Body of pancreas (tissue), 4 donors: ENCODE data around the gene SYK.
"Not testable (repeated sequence)": the region's sequence is repeated elsewhere in the genome, so short reads cannot be mapped to it uniquely, and the experiment has no call there.

ENCODE experiments used
- POLR2A ChIP-seq, 3 donors: fragments of 450-650 bp; IDR thresholded peaks; one replicate each; pipeline ENCODE4 v1.6.1; 2016; ENCODE audit warnings: antibody characterized with exemption in 3 of 3, mild to moderate bottlenecking in 2 of 3
- TF ChIP-seq, protein P1 (sequence below), 7 experiments: fragments of 450-650 bp in 4 of 7; fragments of 200-600 bp in 3 of 7; sonication (generic) in 3 of 7; IDR thresholded peaks; one replicate each; pipeline ENCODE4 v1.5.1; 2016 to 2019; ENCODE audit warnings: antibody characterized with exemption in 7 of 7

DNA sequence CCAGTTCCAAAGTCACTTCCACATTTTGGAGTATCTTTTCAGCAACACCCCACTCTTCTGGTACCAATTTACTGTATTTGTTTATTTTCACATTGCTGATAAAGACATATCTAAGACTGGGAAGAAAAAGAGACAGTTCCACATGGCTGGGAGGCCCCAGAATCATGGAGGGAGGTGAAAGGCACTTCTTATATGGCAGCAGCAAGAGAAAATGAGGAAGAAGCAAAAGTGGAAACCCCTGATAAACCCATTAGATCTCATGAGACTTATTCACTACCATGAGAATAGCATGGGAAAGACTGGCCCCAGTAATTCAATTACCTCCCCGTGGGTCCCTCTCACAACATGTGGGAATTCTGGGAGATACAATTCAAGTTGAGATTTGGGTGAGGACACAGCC is 19.6 kb downstream of the SYK start:
- TF ChIP-seq, protein P1, sequence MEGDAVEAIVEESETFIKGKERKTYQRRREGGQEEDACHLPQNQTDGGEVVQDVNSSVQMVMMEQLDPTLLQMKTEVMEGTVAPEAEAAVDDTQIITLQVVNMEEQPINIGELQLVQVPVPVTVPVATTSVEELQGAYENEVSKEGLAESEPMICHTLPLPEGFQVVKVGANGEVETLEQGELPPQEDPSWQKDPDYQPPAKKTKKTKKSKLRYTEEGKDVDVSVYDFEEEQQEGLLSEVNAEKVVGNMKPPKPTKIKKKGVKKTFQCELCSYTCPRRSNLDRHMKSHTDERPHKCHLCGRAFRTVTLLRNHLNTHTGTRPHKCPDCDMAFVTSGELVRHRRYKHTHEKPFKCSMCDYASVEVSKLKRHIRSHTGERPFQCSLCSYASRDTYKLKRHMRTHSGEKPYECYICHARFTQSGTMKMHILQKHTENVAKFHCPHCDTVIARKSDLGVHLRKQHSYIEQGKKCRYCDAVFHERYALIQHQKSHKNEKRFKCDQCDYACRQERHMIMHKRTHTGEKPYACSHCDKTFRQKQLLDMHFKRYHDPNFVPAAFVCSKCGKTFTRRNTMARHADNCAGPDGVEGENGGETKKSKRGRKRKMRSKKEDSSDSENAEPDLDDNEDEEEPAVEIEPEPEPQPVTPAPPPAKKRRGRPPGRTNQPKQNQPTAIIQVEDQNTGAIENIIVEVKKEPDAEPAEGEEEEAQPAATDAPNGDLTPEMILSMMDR (IDR thresholded peaks at IDR 0.05) = not testable (repeated sequence)
- not testable (repeated sequence) for TF ChIP-seq POLR2A (IDR thresholded peaks at IDR 0.05)
